HL-60 (cell line): Measurements from ENCODE around the gene FOCAD.

Source experiments
- GABPA ChIP-seq: IDR thresholded peaks from 2 replicates; pipeline ENCODE4 v1.6.1; 2012; ENCODE audit warnings: low read depth
- POLR2AphosphoS5 ChIP-seq: IDR thresholded peaks from 2 replicates; pipeline ENCODE4 v1.6.1; 2012; ENCODE audit warnings: low read depth
- SPI1 ChIP-seq: IDR thresholded peaks from 2 replicates; pipeline ENCODE4 v1.6.1; 2012; ENCODE audit warnings: low read depth, mild to moderate bottlenecking, borderline replicate concordance
- TF ChIP-seq, protein P1 (sequence below): IDR thresholded peaks from one replicate; pipeline ENCODE4 v1.5.1; 2011; ENCODE audit warnings: low read length, control low read depth, inconsistent platforms; ENCODE audit not compliant: insufficient read depth
- TF ChIP-seq, protein P2 (sequence below): IDR thresholded peaks from 2 replicates; pipeline ENCODE4 v1.6.1; 2012; ENCODE audit warnings: low read depth; ENCODE audit not compliant: insufficient replicate concordance

DNA sequence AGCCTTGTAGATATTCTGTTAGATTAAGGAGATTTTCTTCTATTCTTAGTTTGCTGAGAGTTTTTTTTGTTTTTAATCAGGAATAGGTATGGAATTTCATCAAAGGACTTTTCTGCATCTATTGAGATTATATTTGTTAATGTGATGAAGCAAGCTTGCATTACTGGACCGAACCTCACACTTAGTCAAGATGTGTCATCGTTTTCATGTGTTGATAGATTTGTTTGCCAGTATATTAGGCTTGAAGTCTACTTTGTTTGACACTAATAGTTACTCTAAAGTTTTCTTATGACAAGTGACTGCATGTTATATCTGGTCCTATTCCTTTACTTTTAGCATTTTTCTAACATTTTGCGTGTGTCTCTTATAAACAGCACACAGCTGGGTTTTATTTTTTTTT, 359.8 kb downstream of the FOCAD start:
- TF ChIP-seq, protein P1, sequence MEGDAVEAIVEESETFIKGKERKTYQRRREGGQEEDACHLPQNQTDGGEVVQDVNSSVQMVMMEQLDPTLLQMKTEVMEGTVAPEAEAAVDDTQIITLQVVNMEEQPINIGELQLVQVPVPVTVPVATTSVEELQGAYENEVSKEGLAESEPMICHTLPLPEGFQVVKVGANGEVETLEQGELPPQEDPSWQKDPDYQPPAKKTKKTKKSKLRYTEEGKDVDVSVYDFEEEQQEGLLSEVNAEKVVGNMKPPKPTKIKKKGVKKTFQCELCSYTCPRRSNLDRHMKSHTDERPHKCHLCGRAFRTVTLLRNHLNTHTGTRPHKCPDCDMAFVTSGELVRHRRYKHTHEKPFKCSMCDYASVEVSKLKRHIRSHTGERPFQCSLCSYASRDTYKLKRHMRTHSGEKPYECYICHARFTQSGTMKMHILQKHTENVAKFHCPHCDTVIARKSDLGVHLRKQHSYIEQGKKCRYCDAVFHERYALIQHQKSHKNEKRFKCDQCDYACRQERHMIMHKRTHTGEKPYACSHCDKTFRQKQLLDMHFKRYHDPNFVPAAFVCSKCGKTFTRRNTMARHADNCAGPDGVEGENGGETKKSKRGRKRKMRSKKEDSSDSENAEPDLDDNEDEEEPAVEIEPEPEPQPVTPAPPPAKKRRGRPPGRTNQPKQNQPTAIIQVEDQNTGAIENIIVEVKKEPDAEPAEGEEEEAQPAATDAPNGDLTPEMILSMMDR, result no peak
- TF ChIP-seq POLR2AphosphoS5 (no peak), GABPA (no peak), SPI1 (no peak)
- TF ChIP-seq, protein P2, sequence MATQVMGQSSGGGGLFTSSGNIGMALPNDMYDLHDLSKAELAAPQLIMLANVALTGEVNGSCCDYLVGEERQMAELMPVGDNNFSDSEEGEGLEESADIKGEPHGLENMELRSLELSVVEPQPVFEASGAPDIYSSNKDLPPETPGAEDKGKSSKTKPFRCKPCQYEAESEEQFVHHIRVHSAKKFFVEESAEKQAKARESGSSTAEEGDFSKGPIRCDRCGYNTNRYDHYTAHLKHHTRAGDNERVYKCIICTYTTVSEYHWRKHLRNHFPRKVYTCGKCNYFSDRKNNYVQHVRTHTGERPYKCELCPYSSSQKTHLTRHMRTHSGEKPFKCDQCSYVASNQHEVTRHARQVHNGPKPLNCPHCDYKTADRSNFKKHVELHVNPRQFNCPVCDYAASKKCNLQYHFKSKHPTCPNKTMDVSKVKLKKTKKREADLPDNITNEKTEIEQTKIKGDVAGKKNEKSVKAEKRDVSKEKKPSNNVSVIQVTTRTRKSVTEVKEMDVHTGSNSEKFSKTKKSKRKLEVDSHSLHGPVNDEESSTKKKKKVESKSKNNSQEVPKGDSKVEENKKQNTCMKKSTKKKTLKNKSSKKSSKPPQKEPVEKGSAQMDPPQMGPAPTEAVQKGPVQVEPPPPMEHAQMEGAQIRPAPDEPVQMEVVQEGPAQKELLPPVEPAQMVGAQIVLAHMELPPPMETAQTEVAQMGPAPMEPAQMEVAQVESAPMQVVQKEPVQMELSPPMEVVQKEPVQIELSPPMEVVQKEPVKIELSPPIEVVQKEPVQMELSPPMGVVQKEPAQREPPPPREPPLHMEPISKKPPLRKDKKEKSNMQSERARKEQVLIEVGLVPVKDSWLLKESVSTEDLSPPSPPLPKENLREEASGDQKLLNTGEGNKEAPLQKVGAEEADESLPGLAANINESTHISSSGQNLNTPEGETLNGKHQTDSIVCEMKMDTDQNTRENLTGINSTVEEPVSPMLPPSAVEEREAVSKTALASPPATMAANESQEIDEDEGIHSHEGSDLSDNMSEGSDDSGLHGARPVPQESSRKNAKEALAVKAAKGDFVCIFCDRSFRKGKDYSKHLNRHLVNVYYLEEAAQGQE, result no peak
